GM21367 (cell line): ENCODE measurements around the gene NOS2.
"Not testable (repeated sequence)": the region's sequence is repeated elsewhere in the genome, so short reads cannot be mapped to it uniquely, and the experiment has no call there.

ENCODE experiments used
- ATAC-seq: cut with Tn5 transposase; IDR thresholded peaks from one replicate; pipeline ENCODE4 v1.9.1; 2021; ENCODE audit not compliant: unreplicated experiment

The NOS2 gene

GRCh38 chr17:27800522-27800921 is at the start of gene NOS2:
TSS of gene NOS2 (minus strand) at chr17:27800529. CDS start at chr17:27798809, 1,720 bp downstream.
- ATAC-seq: no peak

- ATAC-seq: no peak
These were observed 49.3 kb upstream of the NOS2 start for GRCh38 chr17:27849474-27850185.

- ATAC-seq: no peak
These were observed 48.6 kb upstream of the NOS2 start for GRCh38 chr17:27848931-27849330.

GRCh38 chr17:27846808-27847307 is 46.5 kb upstream of the NOS2 start:
- not testable (repeated sequence) for ATAC-seq

- ATAC-seq: no peak
These were observed 45.8 kb upstream of the NOS2 start for GRCh38 chr17:27846042-27846655.

GRCh38 chr17:27845264-27846041 is 45.1 kb upstream of the NOS2 start:
- no peak for ATAC-seq

- ATAC-seq: no peak
These were observed 40.4 kb upstream of the NOS2 start for GRCh38 chr17:27840688-27841087.

GRCh38 chr17:27840406-27840678 is 40.0 kb upstream of the NOS2 start:
- not testable (repeated sequence) for ATAC-seq

- not testable (repeated sequence) for ATAC-seq
These were observed 39.5 kb upstream of the NOS2 start for GRCh38 chr17:27839571-27840405.

GRCh38 chr17:27838607-27839006 is 38.3 kb upstream of the NOS2 start:
- ATAC-seq: not testable (repeated sequence)

- not testable (repeated sequence) for ATAC-seq
These were observed 37.4 kb upstream of the NOS2 start for GRCh38 chr17:27837769-27838168.

GRCh38 chr17:27836651-27837050 is 36.3 kb upstream of the NOS2 start:
- no peak for ATAC-seq

- no peak for ATAC-seq
These were observed 34.2 kb upstream of the NOS2 start for GRCh38 chr17:27834571-27834970.

GRCh38 chr17:27832831-27833230 is 32.5 kb upstream of the NOS2 start:
- ATAC-seq: no peak

GRCh38 chr17:27829888-27830287 is 29.6 kb upstream of the NOS2 start:
- ATAC-seq: not testable (repeated sequence)

- not testable (repeated sequence) for ATAC-seq
These were observed 28.9 kb upstream of the NOS2 start for GRCh38 chr17:27829143-27829711.

- no peak for ATAC-seq
These were observed 25.1 kb upstream of the NOS2 start for GRCh38 chr17:27825459-27825858.

GRCh38 chr17:27824745-27825144 is 24.4 kb upstream of the NOS2 start:
- no peak for ATAC-seq

- ATAC-seq: no peak
These were observed 23.9 kb upstream of the NOS2 start for GRCh38 chr17:27824176-27824715.

GRCh38 chr17:27822108-27822507 is 21.8 kb upstream of the NOS2 start:
- not testable (repeated sequence) for ATAC-seq
